OCI-LY1 (cell line): ENCODE data around the gene COL6A3.

Source experiments
- EZH2 ChIP-seq: fragments of 200-600 bp; sonication (generic), shearing (Covaris generic); IDR thresholded peaks from 2 replicates; pipeline ENCODE4 v1.8.0; 2017; ENCODE audit warnings: borderline replicate concordance, mixed run types, mild to moderate bottlenecking, antibody characterized with exemption, low read length, moderate library complexity, mixed read lengths
- TF ChIP-seq, protein P1 (sequence below): fragments of 200-600 bp; sonication (generic), shearing (Covaris generic); IDR thresholded peaks from 2 replicates; pipeline ENCODE4 v1.5.1; 2017; ENCODE audit warnings: mild to moderate bottlenecking, antibody characterized with exemption, low read length, moderate library complexity, mixed read lengths

GRCh38 chr2:237405006-237405559 lies 8.9 kb downstream of the COL6A3 start:
- TF ChIP-seq EZH2: no peak
- TF ChIP-seq, protein P1, sequence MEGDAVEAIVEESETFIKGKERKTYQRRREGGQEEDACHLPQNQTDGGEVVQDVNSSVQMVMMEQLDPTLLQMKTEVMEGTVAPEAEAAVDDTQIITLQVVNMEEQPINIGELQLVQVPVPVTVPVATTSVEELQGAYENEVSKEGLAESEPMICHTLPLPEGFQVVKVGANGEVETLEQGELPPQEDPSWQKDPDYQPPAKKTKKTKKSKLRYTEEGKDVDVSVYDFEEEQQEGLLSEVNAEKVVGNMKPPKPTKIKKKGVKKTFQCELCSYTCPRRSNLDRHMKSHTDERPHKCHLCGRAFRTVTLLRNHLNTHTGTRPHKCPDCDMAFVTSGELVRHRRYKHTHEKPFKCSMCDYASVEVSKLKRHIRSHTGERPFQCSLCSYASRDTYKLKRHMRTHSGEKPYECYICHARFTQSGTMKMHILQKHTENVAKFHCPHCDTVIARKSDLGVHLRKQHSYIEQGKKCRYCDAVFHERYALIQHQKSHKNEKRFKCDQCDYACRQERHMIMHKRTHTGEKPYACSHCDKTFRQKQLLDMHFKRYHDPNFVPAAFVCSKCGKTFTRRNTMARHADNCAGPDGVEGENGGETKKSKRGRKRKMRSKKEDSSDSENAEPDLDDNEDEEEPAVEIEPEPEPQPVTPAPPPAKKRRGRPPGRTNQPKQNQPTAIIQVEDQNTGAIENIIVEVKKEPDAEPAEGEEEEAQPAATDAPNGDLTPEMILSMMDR: no peak
